T-helper 2 cell treated with Interferon-gamma antibody and Interleukin-4, amounts not matched to agents 100 ng/mL and 5 ng/mL, for 36 hours (primary cell): ENCODE results near the gene TACC2. TPM values are rescaled to one million over a fixed set of nuclear protein-coding genes. Genes with fewer than 3 reads are reported as not detected.

ENCODE experiments used
- intact Hi-C: fragments of 100-400 bp; cut with micrococcal nuclease; formaldehyde crosslinking; loops from one replicate; pipeline ENCODE4 v1.15.1; 2023
- total RNA-seq: library from RNA; stranded (reverse); gene quantifications from 2 replicates; pipeline ENCODE4 v1.2.3, GENCODE V29; 2022

The TACC2 gene
- total RNA-seq, 1 donor from 2014 or later = not detected

DNA sequence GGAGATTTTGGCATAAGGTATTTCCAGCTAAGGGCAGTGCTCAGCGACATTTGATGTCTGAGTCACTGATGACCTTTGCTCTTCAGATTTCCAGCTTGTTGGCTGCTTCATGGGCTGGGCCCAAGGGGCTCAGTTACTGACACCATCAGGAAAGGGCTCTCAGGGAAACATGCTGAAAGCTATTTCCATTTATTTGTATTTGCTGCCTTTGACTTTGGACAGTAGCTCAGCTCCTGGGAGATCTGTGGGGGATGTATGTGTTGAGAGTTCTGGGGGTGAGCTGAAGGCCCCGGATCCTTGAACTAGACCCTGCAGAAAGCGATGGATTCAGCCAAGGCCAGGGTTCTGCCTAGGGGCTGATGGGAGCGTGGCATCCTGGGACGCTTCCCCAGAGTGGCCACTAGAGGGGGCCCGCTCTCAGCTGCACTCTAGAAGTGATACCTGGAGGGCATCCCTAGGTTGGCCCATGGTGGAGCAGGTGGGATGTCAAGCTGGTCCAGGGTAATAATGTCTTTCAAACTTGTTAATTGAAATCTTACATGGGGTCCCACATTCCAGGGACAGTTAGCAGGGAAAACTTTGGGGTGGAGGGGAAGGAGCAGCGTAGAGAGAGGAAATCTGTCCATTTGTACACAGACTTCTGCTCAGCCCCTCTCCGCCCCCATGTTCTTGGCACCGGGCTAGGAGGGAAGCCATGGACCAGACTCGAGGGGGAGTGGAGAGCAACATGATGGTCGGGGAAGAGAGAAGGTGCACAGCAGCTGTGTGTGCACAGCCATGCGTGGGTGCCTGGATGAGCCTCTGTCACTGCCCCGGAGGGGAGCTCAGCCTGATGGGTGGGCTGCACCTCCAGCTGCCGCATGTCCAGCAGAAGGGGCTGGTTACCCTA is 279.1 kb downstream of the TACC2 start:
- intact Hi-C loops = loop anchor here (1.0 kb wide), 1 partner anchor 167 kb away; no protein-coding TSS in a partner anchor

DNA sequence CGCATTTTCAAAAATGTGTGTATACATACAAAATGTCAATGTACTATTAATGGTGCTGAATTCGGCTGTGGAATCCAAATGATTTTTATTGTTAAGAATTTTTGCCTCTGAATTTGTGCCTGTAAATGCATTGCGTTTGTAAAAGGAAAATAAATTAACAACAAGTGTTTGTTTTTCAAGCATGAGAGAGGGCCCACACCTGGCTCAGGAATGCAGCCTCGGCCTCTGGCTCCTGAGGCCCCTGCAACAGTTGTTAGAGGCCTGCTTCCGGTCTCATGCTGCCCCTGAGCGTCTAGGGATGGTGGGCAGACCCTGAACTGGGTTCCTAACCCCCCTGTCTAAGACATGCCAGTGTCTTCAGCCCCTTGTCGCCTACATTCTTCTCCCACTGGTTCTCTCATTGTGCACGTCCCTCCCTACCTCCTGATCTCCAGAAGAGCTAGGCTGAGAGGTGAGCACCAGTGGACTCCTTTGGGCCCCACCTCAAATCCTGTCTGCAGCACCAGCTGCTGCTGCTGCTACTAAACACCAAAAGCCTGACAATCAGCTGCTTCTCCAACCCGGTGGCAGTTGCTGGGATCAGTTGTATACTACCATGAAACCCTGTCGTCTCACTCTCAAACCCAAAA is 280.2 kb downstream of the TACC2 start:
- intact Hi-C loops = no loop called here

DNA sequence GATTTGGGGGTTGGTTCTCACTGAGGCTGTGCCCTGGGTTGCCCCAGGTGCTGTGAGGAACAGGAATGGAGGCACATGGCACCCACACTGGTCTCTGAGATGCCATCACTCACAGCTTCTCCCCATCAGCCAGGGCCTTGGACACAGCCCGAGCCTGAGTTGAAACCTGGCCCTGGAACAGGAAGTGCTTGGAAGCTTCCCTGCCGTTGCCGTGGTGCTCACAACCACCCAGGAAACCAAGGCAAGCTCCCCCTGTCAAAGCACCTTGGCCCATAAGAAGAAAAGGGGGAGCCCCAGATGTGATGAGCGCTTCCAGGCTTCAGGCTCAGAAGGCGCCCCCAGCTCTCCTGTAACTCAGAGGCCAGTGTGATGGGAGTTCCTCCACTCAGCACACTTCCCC is 282.1 kb downstream of the TACC2 start, which contains the start of gene BTBD16:
Gene BTBD16, plus strand, starts transcription at position 221 of the 400 bp plus-strand sequence. CDS start 3,786 bp downstream, outside the sequence.
- intact Hi-C loops = no loop called here

DNA sequence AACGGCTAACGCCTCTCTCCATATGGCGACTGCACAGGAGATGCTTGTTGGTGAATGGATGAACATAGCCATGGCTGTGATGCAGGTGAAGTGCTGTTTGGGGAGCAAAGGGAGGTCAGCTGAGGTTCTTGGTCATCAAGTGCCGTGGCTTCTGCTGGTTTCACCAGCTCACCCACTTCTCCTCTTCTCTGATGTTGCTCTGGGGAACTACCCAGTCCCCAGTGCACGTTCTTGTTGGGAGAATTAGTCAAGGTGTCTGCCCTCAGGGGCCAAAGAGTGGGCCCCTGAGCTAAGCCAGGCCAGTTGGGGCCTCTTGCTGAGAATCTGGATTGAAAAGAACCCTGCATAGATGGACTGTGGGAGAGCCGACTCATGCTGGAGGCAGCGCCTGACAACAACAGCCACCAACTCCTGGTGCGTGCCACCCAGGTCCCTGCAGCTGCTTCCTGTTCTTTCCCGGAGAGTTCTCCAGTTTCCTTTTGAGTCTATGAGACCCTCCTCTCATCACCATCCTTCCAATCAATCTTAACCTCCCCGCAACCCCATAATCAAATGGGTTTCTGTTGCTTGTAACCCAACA is 285.1 kb downstream of the TACC2 start:
- intact Hi-C loops = no loop called here

DNA sequence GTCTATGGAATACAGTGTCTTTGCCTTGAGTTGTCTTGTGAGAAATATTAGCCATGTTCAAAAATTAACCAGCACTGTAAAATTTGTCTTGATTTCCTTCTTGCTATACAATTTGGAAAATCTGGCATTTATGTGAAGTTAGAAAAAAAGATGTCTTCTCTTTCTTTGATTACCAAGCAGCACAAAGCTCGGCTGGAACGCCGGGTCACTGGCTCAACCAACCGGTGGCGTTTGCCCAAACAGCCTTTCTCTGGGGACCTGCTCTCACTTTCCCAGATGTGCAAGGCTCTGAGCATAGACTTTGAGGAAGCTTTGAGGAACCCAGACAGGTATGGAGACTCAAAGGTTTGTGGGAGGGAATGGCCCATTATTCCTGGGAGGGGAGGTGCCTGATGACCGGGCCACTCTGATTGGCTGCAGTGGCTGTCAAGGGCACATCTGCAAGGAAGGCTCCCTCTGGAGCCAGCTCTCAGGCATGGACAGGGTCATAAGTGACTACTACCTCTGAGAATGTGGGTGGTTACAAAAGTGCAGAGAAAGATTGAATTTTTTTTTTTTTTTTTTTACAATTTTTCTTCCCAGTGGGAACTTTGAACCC is 287.7 kb downstream of the TACC2 start:
- intact Hi-C loops = no loop called here

DNA sequence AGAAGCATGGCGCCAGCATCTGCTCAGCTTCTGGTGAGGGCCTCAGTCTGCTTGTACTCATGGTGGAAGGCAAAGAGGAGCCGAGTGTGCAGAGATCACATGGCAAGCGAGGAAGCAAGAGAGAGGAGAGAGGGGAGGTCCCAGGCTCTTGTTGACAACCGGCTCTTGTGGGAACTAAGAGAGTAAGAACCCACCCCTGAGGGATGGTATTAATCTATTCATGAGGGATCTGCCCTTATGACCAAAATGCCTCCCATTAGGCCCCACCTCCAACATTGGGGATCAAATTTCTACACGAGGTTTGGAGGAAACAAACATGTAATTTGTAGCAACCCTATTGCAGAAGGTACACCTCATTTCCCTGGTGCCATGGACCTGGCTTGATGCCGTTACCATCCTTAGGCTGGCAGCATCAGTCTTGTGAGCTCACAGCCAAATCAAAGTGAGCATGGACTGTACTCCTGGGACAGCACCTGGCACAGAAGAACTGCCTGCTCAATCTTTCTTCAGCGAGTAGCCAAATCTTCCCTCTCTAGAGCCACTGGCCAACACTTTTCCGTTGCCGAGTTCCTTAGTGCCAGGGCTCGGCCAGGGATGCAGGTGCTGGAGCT is 288.7 kb downstream of the TACC2 start:
- intact Hi-C loops = no loop called here

DNA sequence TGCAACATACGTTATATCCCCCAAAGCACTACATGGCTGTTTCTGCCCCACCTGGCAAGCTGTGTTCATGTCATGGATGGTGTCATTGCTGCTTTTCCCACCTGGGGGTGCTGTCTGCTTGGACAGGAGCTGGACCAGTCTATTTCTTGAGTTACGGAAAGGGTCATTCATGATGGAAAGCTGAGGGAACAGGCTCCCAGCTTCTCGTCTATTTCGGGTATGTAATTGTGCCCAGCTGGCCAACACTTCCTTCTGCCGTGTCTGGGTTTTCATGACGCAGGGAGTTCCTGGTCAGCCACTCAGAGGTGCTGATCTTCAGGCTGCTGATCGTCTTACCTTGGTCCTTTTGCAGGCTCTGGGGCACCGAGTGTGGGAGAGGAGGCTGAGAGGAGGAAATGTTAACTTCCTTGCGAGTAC is 290.8 kb downstream of the TACC2 start:
- intact Hi-C loops = no loop called here

DNA sequence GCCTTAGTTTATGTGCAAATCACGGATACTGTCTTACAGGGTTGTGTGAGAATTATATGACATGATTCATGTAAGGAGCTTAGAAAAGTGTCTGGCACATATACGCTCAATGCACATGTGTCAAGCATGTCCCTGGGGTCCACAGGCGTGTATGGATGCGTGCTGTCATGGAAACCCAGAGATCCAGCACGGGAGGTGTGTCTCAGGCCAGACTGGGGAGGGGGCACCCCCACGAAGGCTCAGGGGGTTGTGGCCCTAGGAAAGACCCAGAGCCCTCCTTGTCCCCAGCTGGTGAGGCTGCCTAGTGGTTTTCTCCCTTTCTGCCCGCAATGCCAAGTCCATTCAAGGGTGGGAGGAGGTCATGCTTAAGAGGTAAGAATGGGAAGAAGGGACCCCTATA is 291.2 kb downstream of the TACC2 start:
- intact Hi-C loops = no loop called here

DNA sequence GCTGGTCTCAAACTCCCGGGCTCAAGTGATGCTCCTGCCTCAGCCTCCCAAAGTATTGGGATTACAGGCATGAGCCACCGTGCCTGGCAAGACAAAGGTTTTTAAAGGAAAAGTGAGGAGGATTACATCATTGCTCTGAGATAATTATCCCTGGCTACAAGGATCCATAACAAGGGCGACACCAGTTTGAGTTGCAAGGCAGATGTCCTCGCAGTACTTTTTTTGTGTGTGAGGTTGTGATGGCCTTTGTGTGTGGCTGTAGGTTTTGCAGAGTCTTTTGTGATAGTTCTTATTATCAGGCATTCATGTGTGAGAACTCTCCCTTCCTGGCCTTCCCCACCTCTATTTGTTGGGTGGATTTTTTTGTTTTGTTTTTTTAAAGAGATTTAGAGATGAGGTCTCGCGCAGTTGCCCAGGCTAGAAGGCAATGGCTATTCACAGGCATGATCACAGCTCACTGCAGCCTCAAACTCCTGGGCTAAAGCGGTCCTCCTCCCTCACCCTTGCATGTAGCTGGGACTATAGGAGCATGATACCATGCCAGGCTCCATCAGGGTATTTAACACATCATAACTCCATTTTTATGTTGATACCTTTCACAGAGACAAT is 292.2 kb downstream of the TACC2 start:
- intact Hi-C loops = no loop called here

DNA sequence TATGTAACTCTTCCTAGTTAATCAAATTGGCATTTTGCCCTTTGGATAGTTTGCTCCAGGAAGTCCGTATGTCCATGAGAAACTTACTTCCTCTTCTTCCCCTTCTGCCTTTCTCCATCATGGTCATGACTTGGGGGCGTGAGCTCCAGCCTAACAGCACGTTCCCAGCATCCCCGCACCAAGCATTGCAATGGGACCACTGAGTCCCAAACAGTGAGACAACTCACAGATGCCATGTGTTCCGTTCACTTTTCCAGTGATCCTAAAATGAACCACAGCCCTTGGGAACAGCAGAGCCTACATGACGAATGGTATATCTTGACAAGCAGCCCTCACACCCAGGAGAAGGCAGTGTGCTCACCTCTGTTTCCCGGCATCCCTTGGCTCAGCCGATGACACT is 292.8 kb downstream of the TACC2 start:
- intact Hi-C loops = no loop called here

DNA sequence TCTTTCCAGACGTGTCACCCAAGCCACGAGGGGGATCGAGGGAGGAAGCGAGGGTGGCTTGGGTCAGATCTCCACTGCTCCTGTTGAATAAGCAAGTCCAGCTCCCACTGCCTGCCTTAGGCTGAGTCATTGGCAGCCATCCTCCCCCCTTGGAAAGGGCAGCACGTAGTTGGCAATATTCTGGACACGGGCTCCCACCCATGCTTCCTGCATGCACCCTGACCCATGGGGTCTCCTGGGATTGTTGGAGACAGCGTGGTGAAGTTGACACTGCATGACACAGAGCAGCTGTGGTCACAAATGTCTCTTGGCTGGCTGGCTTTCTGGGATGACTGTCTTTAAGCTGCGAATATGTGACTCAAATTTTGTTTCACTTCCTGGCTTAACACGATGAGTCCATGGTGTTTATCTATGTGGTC is 293.3 kb downstream of the TACC2 start:
- intact Hi-C loops = no loop called here

DNA sequence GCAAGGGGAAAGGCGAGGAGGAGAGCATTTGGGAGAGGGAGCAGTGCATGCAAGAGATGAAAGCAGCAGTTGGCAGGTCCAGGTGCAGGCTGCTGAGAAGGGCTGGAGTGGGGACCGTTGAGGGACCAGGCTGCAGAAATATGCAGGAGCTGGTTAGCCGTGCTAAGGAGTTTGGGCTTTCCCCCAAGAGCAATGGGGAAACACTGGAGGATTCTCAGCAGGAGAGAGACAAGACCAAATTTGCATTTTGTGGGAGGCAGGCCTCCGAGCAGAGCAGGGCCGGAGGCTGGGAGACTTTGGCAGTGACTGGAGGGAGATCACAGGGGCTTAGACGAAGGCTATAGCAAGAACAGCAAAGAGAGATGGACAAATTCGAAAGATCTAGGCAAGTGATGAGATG is 293.9 kb downstream of the TACC2 start:
- intact Hi-C loops = no loop called here

DNA sequence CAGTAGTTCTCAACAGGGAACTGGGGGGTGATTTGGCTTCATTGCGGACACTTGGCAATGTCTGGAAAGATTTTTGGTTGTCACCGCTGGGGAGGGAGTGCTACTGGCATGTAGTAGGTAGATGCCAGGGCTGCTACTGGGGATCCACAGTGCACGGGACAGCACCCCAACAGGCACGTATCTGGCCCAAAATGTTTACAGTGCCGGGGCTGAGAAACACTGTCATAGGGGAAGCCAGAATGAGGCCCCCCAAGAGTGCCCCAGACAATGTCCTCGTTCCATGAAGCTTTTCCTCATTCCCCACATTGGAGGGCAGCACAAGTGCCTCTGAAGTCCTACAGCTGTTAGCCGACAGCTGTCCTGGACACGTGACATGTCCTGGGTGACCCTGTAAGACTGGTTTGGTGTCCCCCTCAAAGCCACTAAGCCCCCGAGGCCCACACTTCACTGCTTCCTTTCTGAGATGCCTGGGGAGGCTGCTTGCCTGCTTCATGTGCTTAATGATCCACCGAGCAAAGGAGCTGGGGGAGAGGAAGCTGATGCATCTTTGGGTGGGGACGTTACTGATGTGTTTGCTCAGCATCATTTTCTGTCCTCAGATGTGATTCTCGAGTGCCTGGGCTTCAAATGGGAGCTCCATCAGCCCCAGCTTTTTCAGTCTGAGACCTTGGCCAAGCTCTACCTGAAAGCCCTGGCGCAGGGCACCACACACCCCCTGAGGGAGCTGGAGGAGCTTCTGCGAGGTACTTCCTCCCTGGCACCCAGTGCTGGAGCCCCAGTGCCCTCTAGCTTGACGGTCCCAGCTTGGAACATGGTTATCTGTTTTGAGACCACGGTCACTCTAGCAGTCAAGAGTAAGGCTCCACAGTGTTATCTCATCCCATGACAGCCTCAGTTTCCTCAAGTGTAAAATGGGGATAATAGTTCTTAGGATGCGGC is 296.8 kb downstream of the TACC2 start:
- intact Hi-C loops = no loop called here

DNA sequence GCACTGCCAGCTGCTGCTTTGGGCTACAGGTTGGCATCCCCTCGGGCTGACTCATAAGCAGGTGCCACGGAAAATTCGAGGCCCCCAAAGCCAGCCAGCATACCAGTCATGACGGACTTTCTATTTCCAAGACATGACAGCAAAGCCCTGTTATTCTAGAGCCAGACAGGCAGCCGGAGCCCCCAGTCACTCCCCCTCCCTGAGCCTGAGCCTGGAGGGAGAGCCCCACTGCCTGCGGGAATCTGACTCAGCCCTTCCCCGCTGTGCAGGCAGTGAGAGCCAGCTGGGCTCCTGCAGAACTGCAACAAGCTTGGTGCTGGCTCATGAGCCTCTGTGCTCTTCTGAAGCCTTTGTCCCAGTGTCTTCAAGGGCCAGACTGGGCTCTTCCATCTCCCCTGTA is 297.9 kb downstream of the TACC2 start:
- intact Hi-C loops = no loop called here

DNA sequence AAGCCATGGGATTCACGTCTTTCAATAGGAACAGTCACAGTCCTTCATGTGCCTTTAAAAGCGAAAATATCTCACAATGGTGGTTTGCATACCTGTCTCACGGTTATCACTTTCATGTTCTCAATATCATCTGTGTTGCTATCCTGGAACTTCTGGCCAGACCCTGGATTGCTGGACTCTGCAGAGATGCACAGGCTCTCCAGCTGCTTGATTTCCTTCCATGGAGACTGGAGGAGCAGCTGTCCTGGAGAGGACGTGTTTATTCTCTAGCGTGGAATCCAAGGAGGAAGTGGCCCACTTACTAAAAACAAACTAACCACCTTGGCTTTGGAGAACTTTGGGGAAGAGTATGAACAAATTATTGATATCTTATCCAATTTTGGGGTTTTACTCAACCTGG is 298.6 kb downstream of the TACC2 start:
- intact Hi-C loops = no loop called here

DNA sequence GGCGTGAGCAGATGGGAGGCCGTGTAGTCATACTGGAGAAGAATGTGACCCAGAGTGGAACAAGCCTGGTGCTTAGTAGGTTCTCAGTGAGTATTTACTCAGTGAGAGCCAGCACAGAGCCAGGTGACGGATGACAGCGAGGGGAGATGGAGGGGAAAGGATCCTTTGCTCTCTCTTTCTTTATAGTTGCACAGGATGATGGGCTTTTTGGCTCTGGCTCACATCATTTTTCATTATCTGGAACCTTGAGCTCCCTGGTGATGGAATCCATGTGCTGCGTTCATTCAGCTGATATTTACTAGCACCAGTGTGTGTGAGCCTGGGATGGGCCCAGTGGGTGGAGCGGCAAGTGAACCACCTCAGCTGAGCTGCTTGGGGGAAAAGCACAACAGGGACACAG is 299.3 kb downstream of the TACC2 start:
- intact Hi-C loops = no loop called here

DNA sequence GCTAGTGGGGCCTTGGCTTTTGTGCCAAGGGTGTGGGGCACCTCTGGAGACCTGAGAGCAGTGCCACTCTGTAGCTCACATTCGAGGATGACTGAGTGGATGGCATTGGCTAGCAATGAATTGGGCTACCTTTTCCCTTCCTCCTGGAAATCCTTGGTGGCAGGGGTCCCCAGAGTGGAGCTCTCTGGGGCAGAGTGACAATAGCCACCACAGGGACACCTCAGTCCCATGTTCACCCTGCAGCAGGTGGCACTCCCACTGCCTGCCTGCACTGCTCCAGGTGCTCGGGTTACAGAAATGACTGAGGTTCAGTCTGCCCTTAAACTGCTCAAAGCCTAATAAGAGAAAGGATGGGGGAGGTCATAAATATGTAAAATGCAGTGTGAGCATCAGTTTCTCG is 300.0 kb downstream of the TACC2 start:
- intact Hi-C loops = no loop called here

DNA sequence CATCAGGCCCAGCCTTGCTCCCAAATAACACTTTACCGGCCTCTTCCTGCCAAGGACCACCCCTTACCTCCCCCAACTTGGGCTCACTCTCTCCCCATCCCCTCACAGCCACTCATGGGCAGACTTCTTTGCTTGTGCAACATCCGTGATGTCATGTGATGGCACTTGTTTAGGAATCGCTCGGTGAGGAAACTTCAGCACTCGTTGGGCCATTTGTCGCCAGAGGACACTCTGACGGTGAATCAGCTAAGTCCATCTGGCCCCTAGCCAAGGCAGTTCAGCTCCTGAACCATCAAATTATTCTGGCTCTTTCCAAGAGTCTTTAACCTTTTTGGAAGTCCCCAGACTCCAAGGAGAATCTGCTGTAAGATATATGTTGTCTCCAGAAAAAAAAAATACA is 301.4 kb downstream of the TACC2 start:
- intact Hi-C loops = no loop called here

DNA sequence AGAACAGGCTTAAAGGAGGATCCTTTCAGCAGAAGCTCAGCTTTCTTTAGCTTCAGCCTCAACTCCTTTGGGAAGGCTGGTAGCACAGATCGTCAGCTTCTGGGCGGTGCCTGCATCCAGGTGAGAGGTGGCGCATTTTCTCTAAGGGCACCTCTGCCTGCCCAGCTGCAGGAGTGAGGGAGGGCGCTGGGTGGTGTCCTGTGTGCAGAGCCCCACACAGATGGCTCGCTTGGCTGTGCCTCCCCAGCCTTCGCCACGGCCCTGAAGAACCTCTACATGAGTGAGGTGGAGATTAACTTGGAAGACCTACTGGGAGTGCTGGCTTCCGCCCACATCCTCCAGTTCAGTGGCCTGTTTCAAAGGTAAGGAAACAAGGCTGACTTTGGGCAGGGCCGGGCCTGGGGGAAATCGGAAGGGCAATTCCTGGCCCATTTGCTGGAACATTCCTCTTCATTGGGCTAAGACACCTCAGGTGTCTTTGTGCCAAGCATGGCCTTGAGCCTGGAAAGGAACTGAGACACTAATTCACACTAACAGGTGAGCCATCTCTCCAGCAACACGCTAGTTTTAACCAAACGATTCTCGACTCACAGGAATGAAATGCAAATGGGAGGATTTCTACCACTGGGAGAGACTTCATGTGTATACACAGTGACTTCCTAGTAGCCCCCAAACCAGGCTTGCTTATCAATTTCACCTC is 302.0 kb downstream of the TACC2 start:
- intact Hi-C loops = no loop called here
